K562 (cell line): ENCODE data around the gene RAB31. TPM values are rescaled to one million over a fixed set of nuclear protein-coding genes. Genes with fewer than 3 reads are reported as not detected.

Experiments
- ASH1L ChIP-seq: fragments of 450-650 bp; IDR thresholded peaks from 2 replicates; pipeline ENCODE4 v1.6.1; 2018; ENCODE audit warnings: borderline replicate concordance, mild to moderate bottlenecking, low read depth; ENCODE audit not compliant: partially characterized antibody
- CBFA2T2 ChIP-seq: fragments of 450-650 bp; conservative IDR thresholded peaks from 2 replicates; pipeline ENCODE4 v1.6.1; 2017; ENCODE audit warnings: mild to moderate bottlenecking
- CBX8 ChIP-seq: fragments of 200-600 bp; sonication (generic); IDR thresholded peaks from 2 replicates; pipeline ENCODE4 v1.6.1; 2012; ENCODE audit warnings: borderline replicate concordance, mixed run types, low read depth, mild to moderate bottlenecking, moderate library complexity, mixed read lengths, low read length, control low read depth, inconsistent platforms; ENCODE audit not compliant: poor library complexity, severe bottlenecking; ENCODE audit errors: extremely low read depth
- CC2D1A ChIP-seq: fragments of 450-650 bp; IDR thresholded peaks from 2 replicates; pipeline ENCODE4 v1.6.1; 2017; ENCODE audit warnings: mild to moderate bottlenecking
- CREB1 ChIP-seq, 2 experiments: sonication (generic) in 1 of 2; formaldehyde crosslinking in 1 of 2; IDR thresholded peaks; 2 replicates each; pipeline versions ENCODE4 v1.6.1 to v1.8.0; 2012 to 2022; ENCODE audit warnings: inconsistent platforms in 1 of 2, mild to moderate bottlenecking in 1 of 2, missing genetic modification reagents in 1 of 2, moderate library complexity in 1 of 2
- DACH1 ChIP-seq: fragments of 450-650 bp; IDR thresholded peaks from 2 replicates; pipeline ENCODE4 v1.6.1; 2018; ENCODE audit not compliant: partially characterized antibody
- ELF2 ChIP-seq: fragments of 250-450 bp; sonication (Bioruptor Pico); IDR thresholded peaks from 2 replicates; pipeline ENCODE4 v1.5.0; 2021; ENCODE audit warnings: mild to moderate bottlenecking
- ELF4 ChIP-seq: fragments of 450-650 bp; formaldehyde crosslinking; IDR thresholded peaks from 2 replicates; pipeline ENCODE4 v1.4.0; 2022; ENCODE audit warnings: missing genetic modification characterization
- ELK3 ChIP-seq: fragments of 450-650 bp; formaldehyde crosslinking; IDR thresholded peaks from 2 replicates; pipeline ENCODE4 v1.4.0; 2020; ENCODE audit warnings: mild to moderate bottlenecking
- MBD2 ChIP-seq: sonication (generic); IDR thresholded peaks from 2 replicates; pipeline ENCODE4 v1.6.1; 2016; ENCODE audit warnings: low read depth, borderline replicate concordance
- MLLT1 ChIP-seq, 2 experiments: fragments of 450-650 bp; IDR thresholded peaks; 2 replicates each; pipeline ENCODE4 v1.6.1; 2016
- NBN ChIP-seq: fragments of 450-650 bp; IDR thresholded peaks from 2 replicates; pipeline ENCODE4 v1.6.1; 2016; ENCODE audit warnings: low read depth, mild to moderate bottlenecking
- RFX1 ChIP-seq: fragments of 450-650 bp; IDR thresholded peaks from 2 replicates; pipeline ENCODE4 v1.6.1; 2016; ENCODE audit warnings: mild to moderate bottlenecking, moderate library complexity
- SMAD2 ChIP-seq: fragments of 150-350 bp; IDR thresholded peaks from 2 replicates; pipeline ENCODE4 v1.6.1; 2014; ENCODE audit warnings: low read depth, mild to moderate bottlenecking, low read length
- SNRNP70 ChIP-seq: fragments of 200-400 bp; formaldehyde crosslinking; optimal IDR thresholded peaks from 2 replicates; pipeline ENCODE3; 2017; ENCODE audit warnings: low read depth, low read length
- TAF15 ChIP-seq: fragments of 200-400 bp; formaldehyde crosslinking; IDR thresholded peaks from 2 replicates; pipeline ENCODE4 v1.6.1; 2017; ENCODE audit warnings: mild to moderate bottlenecking, low read depth, low read length, moderate library complexity
- YY1 ChIP-seq, 3 experiments: IDR thresholded peaks; 2 replicates each; pipeline ENCODE4 v1.6.1; 2011; ENCODE audit warnings: low read length in 2 of 3, mild to moderate bottlenecking in 2 of 3, moderate library complexity in 2 of 3, borderline replicate concordance in 1 of 3, control low read depth in 1 of 3, low read depth in 1 of 3; ENCODE audit not compliant: insufficient read depth in 3 of 3, insufficient replicate concordance in 2 of 3, control insufficient read depth in 1 of 3, insufficient read length in 1 of 3; ENCODE audit errors: extremely low read depth in 1 of 3
- ZNF511 ChIP-seq: sonication (generic); formaldehyde crosslinking; IDR thresholded peaks from 2 replicates; pipeline ENCODE4 v1.8.0; 2022; ENCODE audit warnings: mild to moderate bottlenecking, missing genetic modification reagents
- ZNF512 ChIP-seq: IDR thresholded peaks from 2 replicates; pipeline ENCODE4 v1.6.1; 2016; ENCODE audit warnings: missing genetic modification characterization, missing compliant biosample characterization
- ZNF778 ChIP-seq: fragments of 450-650 bp; formaldehyde crosslinking; IDR thresholded peaks from 2 replicates; pipeline ENCODE4 v1.4.0; 2020; ENCODE audit warnings: mild to moderate bottlenecking, moderate library complexity
- polyA plus RNA-seq, 8 experiments: library from polyadenylated mRNA; depleted of rRNA in 4 of 8; stranded (reverse) in 5 of 8; unstranded in 3 of 8; fragments of >200 nt; fragmentation: Nextera tagmentation in 2 of 8; fragmentation: Illumina TruSeq in 1 of 8; extraction: Ambion mirVana in 2 of 8; extraction: Trizol in 1 of 8; gene quantifications; 2 replicates each; pipeline versions ENCODE4 v1.2.1 to v1.2.3, GENCODE V29; 2011 to 2014; ENCODE audit warnings: inconsistent platforms in 1 of 8, missing spikeins in 1 of 8
- total RNA-seq, 7 experiments: library from RNA; depleted of rRNA in 6 of 7; stranded (reverse); fragments of >200 nt in 6 of 7; fragmentation: Illumina TruSeq in 2 of 7; extraction: Trizol in 2 of 7; gene quantifications; 2 replicates each; pipeline versions ENCODE4 v1.2.1 to v1.2.3, GENCODE V29; 2011 to 2021; ENCODE audit warnings: low replicate concordance in 1 of 7
- TF ChIP-seq, protein P1 (sequence below): sonication (generic); formaldehyde crosslinking; IDR thresholded peaks from 2 replicates; pipeline ENCODE4 v1.8.1; 2023; ENCODE audit warnings: mild to moderate bottlenecking, missing genetic modification reagents

The RAB31 gene
- total and polyA plus RNA-seq, 9 of the 15 experiments (the other 6 are each of a cell fraction or from before 2014, with no cell fraction given) = 20.7 to 70.4 (median 41.3) TPM

DNA sequence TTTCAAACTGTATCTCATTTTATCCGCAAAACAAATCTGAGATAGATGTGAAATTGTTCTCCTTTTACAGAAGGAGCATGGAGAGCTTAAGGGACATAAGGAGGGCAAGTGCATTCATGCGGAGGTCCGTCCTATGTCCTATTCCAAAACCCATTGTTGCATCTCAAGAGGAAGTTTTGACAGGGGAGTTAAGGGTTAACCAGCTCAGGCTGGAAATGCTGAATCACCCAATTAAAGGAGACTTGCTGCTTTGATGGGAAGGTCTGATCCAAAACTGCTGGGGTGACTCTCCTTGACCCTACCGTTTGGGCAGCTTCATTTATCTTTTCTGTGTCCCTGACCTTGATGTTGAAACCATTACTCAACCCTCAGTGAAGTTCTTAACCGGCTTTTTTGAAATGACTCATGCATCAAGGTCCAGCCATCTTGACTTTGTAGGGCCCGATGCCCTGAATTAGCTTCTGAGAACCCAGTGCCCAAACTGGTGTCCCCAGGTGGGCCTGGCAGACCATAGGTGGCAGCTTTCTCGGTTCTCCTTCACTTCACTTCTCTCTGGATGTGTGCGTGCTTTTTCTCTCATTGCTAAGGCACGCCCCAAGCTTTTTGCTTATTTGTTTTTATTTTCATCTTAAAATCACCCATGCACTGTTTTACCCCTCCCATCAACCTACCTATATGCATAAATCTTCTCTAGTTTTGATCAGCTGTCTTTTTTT is 161.8 kb downstream of the RAB31 start (continued):
- TF ChIP-seq MBD2 = no peak
- TF ChIP-seq ELF2 = no peak
- TF ChIP-seq ASH1L = no peak
- TF ChIP-seq ZNF511 (CRISPR knock-in tag) = no peak
- no peak for TF ChIP-seq CBFA2T2
- peak; percentile 80; the same call in 1 of the 2 replicates for TF ChIP-seq CC2D1A
- no peak for TF ChIP-seq DACH1
- TF ChIP-seq MLLT1 (IDR thresholded peaks at IDR 0.05) = no peak
- TF ChIP-seq NBN = no peak
- no peak for TF ChIP-seq CREB1 (IDR thresholded peaks at IDR 0.05)
- no peak for TF ChIP-seq CREB1 (CRISPR knock-in tag; IDR thresholded peaks at IDR 0.05)
- TF ChIP-seq TAF15 = no peak
- no peak; the same call in 1 of the 2 replicates for TF ChIP-seq ELF4
- TF ChIP-seq CBX8 = no peak
- TF ChIP-seq ZNF778 (CRISPR knock-in tag) = no peak
- TF ChIP-seq YY1 (IDR thresholded peaks at IDR 0.05; ENCODE audit: borderline replicate concordance in 1 of 3, control insufficient read depth in 1 of 3, extremely low read depth in 1 of 3, insufficient read depth in 3 of 3, insufficient read length in 1 of 3, insufficient replicate concordance in 2 of 3, low read depth in 1 of 3, low read length in 2 of 3) = peak; percentile 52 to 95 (median 81)
- no peak for TF ChIP-seq SNRNP70
- no peak for TF ChIP-seq SMAD2
- TF ChIP-seq, protein P1, sequence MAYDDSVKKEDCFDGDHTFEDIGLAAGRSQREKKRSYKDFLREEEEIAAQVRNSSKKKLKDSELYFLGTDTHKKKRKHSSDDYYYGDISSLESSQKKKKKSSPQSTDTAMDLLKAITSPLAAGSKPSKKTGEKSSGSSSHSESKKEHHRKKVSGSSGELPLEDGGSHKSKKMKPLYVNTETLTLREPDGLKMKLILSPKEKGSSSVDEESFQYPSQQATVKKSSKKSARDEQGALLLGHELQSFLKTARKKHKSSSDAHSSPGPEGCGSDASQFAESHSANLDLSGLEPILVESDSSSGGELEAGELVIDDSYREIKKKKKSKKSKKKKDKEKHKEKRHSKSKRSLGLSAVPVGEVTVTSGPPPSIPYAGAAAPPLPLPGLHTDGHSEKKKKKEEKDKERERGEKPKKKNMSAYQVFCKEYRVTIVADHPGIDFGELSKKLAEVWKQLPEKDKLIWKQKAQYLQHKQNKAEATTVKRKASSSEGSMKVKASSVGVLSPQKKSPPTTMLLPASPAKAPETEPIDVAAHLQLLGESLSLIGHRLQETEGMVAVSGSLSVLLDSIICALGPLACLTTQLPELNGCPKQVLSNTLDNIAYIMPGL (CRISPR knock-in tag) = no peak
- TF ChIP-seq ELK3 (CRISPR knock-in tag) = no peak
- peak; percentile 69 for TF ChIP-seq ZNF512 (tag)
- no peak for TF ChIP-seq RFX1
